ENCODE data around the gene ARHGAP28. TPM values are rescaled to one million over a fixed set of nuclear protein-coding genes. Genes with fewer than 3 reads are reported as not detected.
A peak's percentile ranks its signal among the peaks of the same experiment; 100 is the strongest.

The ARHGAP28 gene
- total and polyA plus RNA-seq, 5 donors = 0.93 to 6.1 (median 4.0) TPM

- Histone ChIP-seq H3K4me1 (ENCODE audit: control insufficient read depth, insufficient read depth, low read length) (no peaks in the 10 kb centered on the region), H3K4me3 (ENCODE audit: low read length) (no peak overlapping the region), H3K9me3 (ENCODE audit: control insufficient read depth, low read length) (no peaks in the 10 kb centered on the region), H3K27me3 (ENCODE audit: control insufficient read depth, insufficient read depth) (no peaks in the 10 kb centered on the region), H3K27ac (ENCODE audit: low read length) (no peak overlapping the region)
- intact Hi-C loops (cut with DNase I) = no loop called here
- DNase-seq = no peak
- no peak for ATAC-seq
- 88% methylated on average over 6 of the region's 6 CpGs for WGBS
Measured at GRCh38 chr18:6873040-6873751, 143.7 kb downstream of the ARHGAP28 start.

DNA sequence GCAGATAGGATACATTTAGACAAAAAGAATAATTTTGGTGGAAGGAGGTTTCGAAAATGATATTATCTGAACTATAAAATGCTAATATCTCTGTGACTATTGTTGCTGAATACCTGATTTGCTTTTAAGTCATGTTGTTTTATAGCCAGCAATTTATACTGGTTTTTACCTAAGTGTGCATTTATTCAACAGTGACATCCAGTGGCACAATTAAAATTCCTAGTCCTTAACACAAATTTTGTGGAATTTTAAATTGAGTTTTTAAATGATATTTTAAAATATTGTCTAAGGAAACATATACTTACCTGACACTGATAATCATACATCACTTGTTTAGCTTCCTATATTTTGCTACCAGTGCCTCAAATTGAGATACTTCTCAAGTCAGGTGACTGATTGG is 144.8 kb downstream of the ARHGAP28 start:
- Histone ChIP-seq H3K27ac (ENCODE audit: low read length) (no peak overlapping the region), H3K4me1 (ENCODE audit: control insufficient read depth, insufficient read depth, low read length) (no peaks in the 10 kb centered on the region), H3K27me3 (ENCODE audit: control insufficient read depth, insufficient read depth) (no peaks in the 10 kb centered on the region), H3K9me3 (ENCODE audit: control insufficient read depth, low read length) (no peaks in the 10 kb centered on the region), H3K4me3 (ENCODE audit: low read length) (no peak overlapping the region)
- no peak for ATAC-seq
- 91% methylated on average over 1 of the region's 1 CpG for WGBS
- intact Hi-C loops (cut with DNase I) = no loop called here
- DNase-seq = no peak

GRCh38 chr18:6875749-6876148 is 146.2 kb downstream of the ARHGAP28 start:
- no peak for DNase-seq
- WGBS = 90% methylated on average over 6 of the region's 6 CpGs
- H3K27me3 ChIP-seq (ENCODE audit: control insufficient read depth, insufficient read depth) = no peaks in the 10 kb centered on the region
- ATAC-seq = no peak
- H3K4me3 ChIP-seq (ENCODE audit: low read length) = no peak overlapping the region
- no peaks in the 10 kb centered on the region for H3K4me1 ChIP-seq (ENCODE audit: control insufficient read depth, insufficient read depth, low read length)
- H3K27ac ChIP-seq (ENCODE audit: low read length) = no peak overlapping the region
- no peaks in the 10 kb centered on the region for H3K9me3 ChIP-seq (ENCODE audit: control insufficient read depth, low read length)
- intact Hi-C loops (cut with DNase I) = no loop called here

DNA sequence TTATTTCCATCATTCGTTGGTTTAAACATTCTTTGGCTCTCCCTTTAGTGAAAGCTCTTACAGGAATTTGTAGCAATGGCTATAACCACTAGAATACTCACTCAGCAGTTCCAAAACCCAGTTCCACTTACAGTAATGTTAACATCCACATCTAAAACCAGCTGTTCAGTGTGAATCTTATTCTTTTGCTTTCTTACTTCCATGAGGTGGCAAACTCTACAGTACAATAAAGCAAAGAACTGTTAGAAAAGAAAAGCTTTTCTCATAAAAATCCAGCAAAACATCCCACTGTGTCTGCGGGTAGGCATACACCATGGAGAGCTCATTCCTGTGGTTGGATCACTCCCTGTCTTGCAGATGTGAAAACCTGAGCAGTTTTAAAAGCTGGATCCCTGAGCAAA is 147.1 kb downstream of the ARHGAP28 start:
- Histone ChIP-seq H3K9me3 (ENCODE audit: control insufficient read depth, low read length) (no peaks in the 10 kb centered on the region), H3K4me1 (ENCODE audit: control insufficient read depth, insufficient read depth, low read length) (no peaks in the 10 kb centered on the region), H3K27me3 (ENCODE audit: control insufficient read depth, insufficient read depth) (no peaks in the 10 kb centered on the region), H3K4me3 (ENCODE audit: low read length) (no peak overlapping the region), H3K27ac (ENCODE audit: low read length) (no peak overlapping the region)
- DNase-seq (no peak), ATAC-seq (no peak)
- WGBS = 68% methylated on average over 2 of the region's 2 CpGs
- intact Hi-C loops (cut with DNase I) = no loop called here

GRCh38 chr18:6877288-6877687 is 147.8 kb downstream of the ARHGAP28 start:
- no peak for DNase-seq
- 91% methylated on average over 14 of the region's 14 CpGs for WGBS
- Histone ChIP-seq H3K27me3 (ENCODE audit: control insufficient read depth, insufficient read depth) (no peaks in the 10 kb centered on the region), H3K4me1 (ENCODE audit: control insufficient read depth, insufficient read depth, low read length) (no peaks in the 10 kb centered on the region), H3K27ac (ENCODE audit: low read length) (no peak overlapping the region), H3K4me3 (ENCODE audit: low read length) (no peak overlapping the region), H3K9me3 (ENCODE audit: control insufficient read depth, low read length) (no peaks in the 10 kb centered on the region)
- intact Hi-C loops (cut with DNase I) = no loop called here
- no peak for ATAC-seq

GRCh38 chr18:6878556-6879297 is 149.2 kb downstream of the ARHGAP28 start:
- no peaks in the 10 kb centered on the region for H3K27me3 ChIP-seq (ENCODE audit: control insufficient read depth, insufficient read depth)
- H3K4me3 ChIP-seq (ENCODE audit: low read length) = no peak overlapping the region
- 63% methylated on average over 11 of the region's 11 CpGs for WGBS
- no peaks in the 10 kb centered on the region for H3K9me3 ChIP-seq (ENCODE audit: control insufficient read depth, low read length)
- intact Hi-C loops (cut with DNase I) = no loop called here
- DNase-seq (peak; percentile 19 to 73 (median 58)), ATAC-seq (peak in 1 of 2 donors; percentile 59)
- H3K4me1 ChIP-seq (ENCODE audit: control insufficient read depth, insufficient read depth, low read length) = no peaks in the 10 kb centered on the region
- no peak overlapping the region for H3K27ac ChIP-seq (ENCODE audit: low read length)

GRCh38 chr18:6879508-6880195 is 150.1 kb downstream of the ARHGAP28 start:
- DNase-seq (peak in 1 of 3 donors; percentile 49), ATAC-seq (no peak)
- WGBS = 85% methylated on average over 14 of the region's 14 CpGs
- no peaks in the 10 kb centered on the region for H3K9me3 ChIP-seq (ENCODE audit: control insufficient read depth, low read length)
- no peak overlapping the region for H3K4me3 ChIP-seq (ENCODE audit: low read length)
- intact Hi-C loops (cut with DNase I) = loop anchor here in 2 of 4 donors (10.0 kb wide), 2 partner anchors 155 to 1005 kb away; partner anchors contain the start of gene ARHGAP28 (in 1 of the 2)
- H3K27ac ChIP-seq (ENCODE audit: low read length) = no peak overlapping the region
- no peaks in the 10 kb centered on the region for H3K27me3 ChIP-seq (ENCODE audit: control insufficient read depth, insufficient read depth)
- no peaks in the 10 kb centered on the region for H3K4me1 ChIP-seq (ENCODE audit: control insufficient read depth, insufficient read depth, low read length)

- WGBS = 41% methylated on average over 6 of the region's 6 CpGs
- ATAC-seq (peak; percentile 34 to 64), DNase-seq (peak in 1 of 3 donors; percentile 47)
- no peaks in the 10 kb centered on the region for H3K4me1 ChIP-seq (ENCODE audit: control insufficient read depth, insufficient read depth, low read length)
- intact Hi-C loops (cut with DNase I) = loop anchor here in 2 of 4 donors (10.0 kb wide), 2 partner anchors 156 to 1006 kb away; partner anchors contain the start of gene ARHGAP28 (in 1 of the 2)
- no peaks in the 10 kb centered on the region for H3K27me3 ChIP-seq (ENCODE audit: control insufficient read depth, insufficient read depth)
- no peak overlapping the region for H3K4me3 ChIP-seq (ENCODE audit: low read length)
- H3K9me3 ChIP-seq (ENCODE audit: control insufficient read depth, low read length) = no peaks in the 10 kb centered on the region
- no peak overlapping the region for H3K27ac ChIP-seq (ENCODE audit: low read length)
Measured at GRCh38 chr18:6881034-6881820, 151.7 kb downstream of the ARHGAP28 start.

GRCh38 chr18:6882401-6882800 is 152.9 kb downstream of the ARHGAP28 start:
- Histone ChIP-seq H3K4me1 (ENCODE audit: control insufficient read depth, insufficient read depth, low read length) (no peaks in the 10 kb centered on the region), H3K4me3 (ENCODE audit: low read length) (no peak overlapping the region), H3K27ac (ENCODE audit: low read length) (no peak overlapping the region), H3K27me3 (ENCODE audit: control insufficient read depth, insufficient read depth) (no peaks in the 10 kb centered on the region), H3K9me3 (ENCODE audit: control insufficient read depth, low read length) (no peaks in the 10 kb centered on the region)
- ATAC-seq (no peak), DNase-seq (no peak)
- WGBS = 92% methylated on average over 2 of the region's 2 CpGs
- intact Hi-C loops (cut with DNase I) = loop anchor here in 2 of 4 donors (10.0 kb wide), 2 partner anchors 158 to 1008 kb away; partner anchors contain the start of gene ARHGAP28 (in 1 of the 2)

GRCh38 chr18:6885006-6885481 is 155.5 kb downstream of the ARHGAP28 start:
- 65% methylated on average over 8 of the region's 8 CpGs for WGBS
- H3K4me1 ChIP-seq (ENCODE audit: control insufficient read depth, insufficient read depth, low read length) = no peaks in the 10 kb centered on the region
- H3K4me3 ChIP-seq (ENCODE audit: low read length) = no peak overlapping the region
- intact Hi-C loops (cut with DNase I) = loop anchor here in 3 of 4 donors (5.0 to 10.0 kb wide), 3 partner anchors 160 to 1010 kb away; partner anchors contain the start of gene ARHGAP28 (in 1 of the 3)
- H3K9me3 ChIP-seq (ENCODE audit: control insufficient read depth, low read length) = no peaks in the 10 kb centered on the region
- no peaks in the 10 kb centered on the region for H3K27me3 ChIP-seq (ENCODE audit: control insufficient read depth, insufficient read depth)
- ATAC-seq (peak in 1 of 2 donors; percentile 56), DNase-seq (no peak)
- no peak overlapping the region for H3K27ac ChIP-seq (ENCODE audit: low read length)

Measured in right cardiac atrium (tissue), 5 donors.